Measurements from ENCODE around the gene NVL. TPM values are rescaled to one million over a fixed set of nuclear protein-coding genes. Genes with fewer than 3 reads are reported as not detected.
"Not testable (repeated sequence)": the region's sequence is repeated elsewhere in the genome, so short reads cannot be mapped to it uniquely, and the experiment has no call there.

The NVL gene
- total and polyA plus RNA-seq, 4 donors, result 15.7 to 28.5 (median 23.9) TPM

DNA sequence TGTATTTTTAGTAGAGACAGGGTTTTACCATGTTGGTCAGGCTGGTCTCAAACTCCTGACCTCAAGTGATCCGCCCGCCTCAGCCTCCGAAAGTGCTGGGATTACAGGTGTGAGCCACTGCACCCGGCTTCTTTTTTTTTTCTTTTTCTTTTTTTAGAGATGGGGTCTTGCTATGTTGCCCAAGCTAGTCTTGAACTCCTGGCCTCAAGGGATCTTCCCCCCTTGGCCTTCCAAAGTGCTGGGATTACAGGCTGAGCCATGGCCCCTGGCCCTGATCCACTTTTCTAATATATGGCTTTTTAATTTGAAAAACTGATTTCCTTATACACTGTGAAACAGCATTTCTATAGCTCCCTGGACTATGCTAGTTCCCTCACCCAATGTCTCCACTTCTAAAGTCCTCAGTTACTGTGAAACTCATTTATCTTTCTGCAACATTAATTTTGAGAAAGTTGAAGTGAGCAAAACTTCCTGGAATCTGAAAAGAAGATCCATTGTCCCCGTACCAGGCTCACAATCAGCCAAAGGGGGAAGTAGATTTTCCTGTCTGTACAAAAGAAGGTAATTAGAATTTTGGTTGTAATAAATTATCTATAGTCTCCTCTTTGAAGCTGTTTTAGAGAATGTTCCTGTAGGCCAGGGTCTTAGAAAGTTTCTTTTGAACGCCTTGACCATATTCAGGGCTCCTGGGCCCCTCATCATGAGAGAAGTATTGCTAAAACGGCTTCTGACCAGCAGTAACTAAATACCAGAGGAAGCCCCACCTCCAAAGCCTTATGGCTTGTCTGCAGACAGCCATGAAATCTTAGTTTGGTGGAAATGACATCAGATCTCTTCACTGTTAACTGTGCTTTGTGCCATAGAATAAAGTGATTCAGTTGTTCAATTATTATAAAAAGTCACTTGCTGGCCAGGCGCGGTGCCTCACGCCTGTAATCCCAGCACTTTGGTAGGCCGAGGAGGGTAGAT lies 112.0 kb downstream of the NVL start:
- no peaks in the 10 kb centered on the region for H3K36me3 ChIP-seq (ENCODE audit: control insufficient read depth in 1 of 2, insufficient read depth in 2 of 2, low read length in 1 of 2)
- H3K27me3 ChIP-seq (ENCODE audit: control insufficient read depth in 1 of 2, insufficient read depth in 2 of 2, low read length in 1 of 2), result no peaks in the 10 kb centered on the region
- H3K4me3 ChIP-seq (ENCODE audit: low read length in 2 of 2), result no peak overlapping the region
- H3K9me3 ChIP-seq (ENCODE audit: control insufficient read depth, low read length), result no peaks in the 10 kb centered on the region
- no peak overlapping the region for H3K27ac ChIP-seq (ENCODE audit: low read depth in 1 of 2, low read length in 2 of 2)
- DNase-seq (no peak), ATAC-seq (ENCODE audit: low FRiP score) (no peak)
- intact Hi-C loops (cut with DNase I), result no loop called here
- 88 to 90% methylated on average over 10 to 11 of the region's 11 CpGs for WGBS, 2 donors
- no peaks in the 10 kb centered on the region for H3K4me1 ChIP-seq (ENCODE audit: control insufficient read depth in 1 of 2, insufficient read depth in 2 of 2, low read length in 2 of 2)

DNA sequence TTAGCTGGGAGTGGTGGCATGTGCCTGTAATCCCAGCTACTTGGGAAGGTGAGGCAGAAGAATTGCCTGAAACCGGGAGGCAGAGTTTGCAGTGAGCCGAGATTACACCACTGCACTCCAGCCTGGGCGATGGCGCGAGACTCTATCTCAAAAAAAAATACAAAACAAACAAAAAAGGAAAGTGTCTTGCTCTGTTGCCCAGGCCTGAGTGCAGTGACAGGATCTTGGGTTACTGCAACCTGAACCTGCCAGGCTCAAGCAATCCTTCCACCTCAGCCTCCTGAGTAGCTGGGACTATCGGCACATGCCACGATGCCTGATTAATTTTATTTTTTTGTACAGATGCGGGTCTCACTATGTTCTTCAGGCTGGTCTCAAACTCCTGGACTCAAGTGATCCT lies 113.6 kb downstream of the NVL start:
- no peaks in the 10 kb centered on the region for H3K4me1 ChIP-seq (ENCODE audit: control insufficient read depth in 1 of 2, insufficient read depth in 2 of 2, low read length in 2 of 2)
- no peaks in the 10 kb centered on the region for H3K36me3 ChIP-seq (ENCODE audit: control insufficient read depth in 1 of 2, insufficient read depth in 2 of 2, low read length in 1 of 2)
- intact Hi-C loops (cut with DNase I), result no loop called here
- DNase-seq (no peak), ATAC-seq (ENCODE audit: low FRiP score) (no peak)
- no peaks in the 10 kb centered on the region for H3K27me3 ChIP-seq (ENCODE audit: control insufficient read depth in 1 of 2, insufficient read depth in 2 of 2, low read length in 1 of 2)
- 91 to 93% methylated on average over 8 of the region's 8 CpGs for WGBS, 2 donors
- no peak overlapping the region for H3K27ac ChIP-seq (ENCODE audit: low read depth in 1 of 2, low read length in 2 of 2)
- H3K9me3 ChIP-seq (ENCODE audit: control insufficient read depth, low read length), result no peaks in the 10 kb centered on the region
- no peak overlapping the region for H3K4me3 ChIP-seq (ENCODE audit: low read length in 2 of 2)

DNA sequence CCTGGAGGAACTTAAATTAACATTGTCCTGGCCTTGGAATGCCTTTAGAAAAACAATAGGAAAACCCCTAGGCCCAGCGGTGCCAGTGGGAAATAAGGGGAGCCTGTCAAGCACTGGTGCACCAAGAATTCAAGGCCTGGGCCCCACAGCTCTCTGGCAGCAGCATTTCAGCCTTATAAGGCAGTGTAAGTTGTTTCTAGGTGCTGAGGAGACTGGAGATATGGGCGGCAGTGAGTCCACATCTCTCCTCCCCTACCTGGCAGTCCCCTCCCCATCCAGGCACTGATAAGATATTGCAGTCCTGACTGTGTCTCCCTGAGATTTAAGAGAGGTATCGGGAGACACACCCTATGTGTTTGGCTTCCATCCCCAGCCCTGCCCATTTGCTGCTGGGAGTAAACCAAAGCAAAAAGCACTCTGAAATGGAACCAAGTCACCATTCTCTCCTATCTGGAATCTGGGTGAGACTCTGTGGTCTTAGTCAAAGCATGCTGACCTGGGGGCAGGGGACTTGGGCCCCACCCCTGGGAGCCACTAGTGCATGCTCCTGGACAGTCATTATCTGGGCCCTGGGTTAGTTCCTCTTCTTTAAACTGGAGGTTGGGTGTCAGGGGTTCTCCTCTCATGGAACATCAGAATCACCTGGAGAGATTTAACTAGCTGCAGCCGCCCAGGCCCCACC lies 116.4 kb downstream of the NVL start:
- H3K27me3 ChIP-seq (ENCODE audit: control insufficient read depth in 1 of 2, insufficient read depth in 2 of 2, low read length in 1 of 2), result no peaks in the 10 kb centered on the region
- DNase-seq (no peak), ATAC-seq (ENCODE audit: low FRiP score) (no peak)
- 80% methylated on average over 4 of the region's 4 CpGs for WGBS, 2 donors
- H3K4me3 ChIP-seq (ENCODE audit: low read length in 2 of 2), result no peak overlapping the region
- H3K27ac ChIP-seq (ENCODE audit: low read depth in 1 of 2, low read length in 2 of 2), result no peak overlapping the region
- H3K36me3 ChIP-seq (ENCODE audit: control insufficient read depth in 1 of 2, insufficient read depth in 2 of 2, low read length in 1 of 2), result no peaks in the 10 kb centered on the region
- no peaks in the 10 kb centered on the region for H3K9me3 ChIP-seq (ENCODE audit: control insufficient read depth, low read length)
- intact Hi-C loops (cut with DNase I), result no loop called here
- no peaks in the 10 kb centered on the region for H3K4me1 ChIP-seq (ENCODE audit: control insufficient read depth in 1 of 2, insufficient read depth in 2 of 2, low read length in 2 of 2)

DNA sequence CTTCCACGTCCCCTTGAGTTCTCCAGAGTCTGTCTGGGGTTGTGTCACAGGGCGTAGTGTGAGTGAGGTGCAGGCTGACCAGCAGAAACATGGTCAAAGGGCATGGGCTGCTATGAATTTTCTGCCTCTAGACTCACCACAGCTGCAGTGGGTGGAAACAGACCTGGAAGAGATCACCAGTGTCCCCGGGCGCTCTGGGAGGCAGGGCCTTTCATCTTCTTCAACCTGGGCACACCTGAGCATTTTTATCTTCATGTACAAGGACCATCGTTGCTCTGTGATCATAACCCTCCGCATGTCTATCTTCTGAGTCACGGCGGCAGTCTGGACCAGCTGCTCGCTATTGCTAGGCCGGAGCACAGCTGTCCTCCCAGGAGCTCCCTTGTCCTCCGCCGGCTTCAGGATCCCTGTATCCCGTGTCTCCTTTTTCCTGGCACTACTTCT lies 117.3 kb downstream of the NVL start:
- no peaks in the 10 kb centered on the region for H3K36me3 ChIP-seq (ENCODE audit: control insufficient read depth in 1 of 2, insufficient read depth in 2 of 2, low read length in 1 of 2)
- H3K27ac ChIP-seq (ENCODE audit: low read depth in 1 of 2, low read length in 2 of 2), result no peak overlapping the region
- H3K9me3 ChIP-seq (ENCODE audit: control insufficient read depth, low read length), result no peaks in the 10 kb centered on the region
- no peak for ATAC-seq (ENCODE audit: low FRiP score)
- intact Hi-C loops (cut with DNase I), result no loop called here
- H3K4me3 ChIP-seq (ENCODE audit: low read length in 2 of 2), result no peak overlapping the region
- H3K4me1 ChIP-seq (ENCODE audit: control insufficient read depth in 1 of 2, insufficient read depth in 2 of 2, low read length in 2 of 2), result no peaks in the 10 kb centered on the region
- no peak for DNase-seq
- H3K27me3 ChIP-seq (ENCODE audit: control insufficient read depth in 1 of 2, insufficient read depth in 2 of 2, low read length in 1 of 2), result no peaks in the 10 kb centered on the region
- WGBS, 2 donors, result 91% methylated on average over 13 of the region's 13 CpGs

DNA sequence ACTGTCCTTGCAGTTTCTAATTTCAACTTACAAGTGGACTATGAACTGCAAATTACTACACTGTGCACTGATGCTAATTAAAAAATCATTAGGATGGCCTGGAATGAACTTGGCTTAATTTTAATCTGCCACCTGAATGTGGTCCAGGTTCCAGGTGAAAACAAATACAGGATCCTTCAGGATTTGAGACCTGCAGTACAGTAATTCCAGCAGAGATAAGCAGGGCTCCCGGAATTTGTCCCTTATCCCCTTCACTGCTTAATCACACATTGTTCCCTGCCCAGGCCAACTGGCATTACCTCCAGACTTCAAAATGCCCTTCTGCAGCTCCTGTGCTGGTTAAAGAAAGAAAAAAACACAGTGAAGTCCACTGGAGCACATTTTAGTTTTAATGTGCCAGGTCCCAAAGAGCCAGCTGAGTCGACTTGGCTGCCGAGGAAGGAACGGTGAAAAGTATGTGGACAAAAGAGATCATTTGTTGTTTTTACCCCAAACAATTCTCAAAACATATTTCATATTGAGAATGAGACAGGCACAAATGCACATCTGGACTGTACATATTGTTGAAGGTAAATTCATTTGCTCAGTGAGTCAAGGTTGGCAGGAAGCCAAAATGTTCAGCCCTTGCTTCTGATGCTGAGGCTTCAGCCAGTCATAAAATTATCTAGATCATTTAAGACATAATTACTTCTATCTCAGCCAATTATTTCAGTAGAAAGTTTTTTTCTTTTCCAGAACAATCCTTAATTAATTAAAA lies 118.6 kb downstream of the NVL start:
- Histone ChIP-seq H3K4me3 (ENCODE audit: low read length in 2 of 2) (no peak overlapping the region), H3K27ac (ENCODE audit: low read depth in 1 of 2, low read length in 2 of 2) (no peak overlapping the region), H3K27me3 (ENCODE audit: control insufficient read depth in 1 of 2, insufficient read depth in 2 of 2, low read length in 1 of 2) (no peaks in the 10 kb centered on the region), H3K4me1 (ENCODE audit: control insufficient read depth in 1 of 2, insufficient read depth in 2 of 2, low read length in 2 of 2) (no peaks in the 10 kb centered on the region), H3K9me3 (ENCODE audit: control insufficient read depth, low read length) (no peaks in the 10 kb centered on the region), H3K36me3 (ENCODE audit: control insufficient read depth in 1 of 2, insufficient read depth in 2 of 2, low read length in 1 of 2) (no peaks in the 10 kb centered on the region)
- DNase-seq (no peak), ATAC-seq (ENCODE audit: low FRiP score) (no peak)
- intact Hi-C loops (cut with DNase I), result no loop called here
- WGBS, 2 donors, result 6 to 7% methylated on average over 4 of the region's 4 CpGs

DNA sequence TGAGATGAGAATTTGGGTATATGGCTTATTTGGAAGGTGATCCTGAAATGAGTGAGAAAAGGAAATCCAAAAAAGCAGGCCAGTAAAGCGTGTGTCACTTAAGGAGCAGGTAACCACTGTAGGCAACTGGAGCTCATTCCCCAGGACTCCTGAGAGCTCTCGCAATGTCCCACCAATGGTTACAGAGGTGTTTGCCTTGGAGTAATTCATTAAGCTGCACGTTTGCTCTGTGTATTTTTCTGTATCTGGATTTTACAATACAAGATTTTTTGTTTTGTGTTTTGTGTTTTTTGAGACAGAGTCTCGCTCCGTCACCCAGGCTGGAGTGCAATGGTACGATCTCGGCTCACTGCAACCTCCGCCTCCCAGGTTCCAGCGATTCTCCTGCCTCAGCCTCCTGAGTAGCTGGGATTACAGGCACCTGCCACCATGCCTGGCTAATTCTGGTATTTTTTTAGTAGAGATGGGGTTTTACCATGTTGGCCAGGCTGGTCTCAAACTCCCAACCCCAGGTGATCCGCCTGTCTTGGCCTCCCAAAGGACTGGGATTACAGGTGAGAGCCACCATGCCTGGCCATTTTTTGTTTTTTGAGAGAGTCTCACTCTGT lies 123.9 kb downstream of the NVL start:
- H3K9me3 ChIP-seq (ENCODE audit: control insufficient read depth, low read length); DNase-seq; H3K27ac ChIP-seq (ENCODE audit: low read depth in 1 of 2, low read length in 2 of 2); ATAC-seq (ENCODE audit: low FRiP score); intact Hi-C loops (cut with DNase I); H3K4me1 ChIP-seq (ENCODE audit: control insufficient read depth in 1 of 2, insufficient read depth in 2 of 2, low read length in 2 of 2); H3K27me3 ChIP-seq (ENCODE audit: control insufficient read depth in 1 of 2, insufficient read depth in 2 of 2, low read length in 1 of 2); H3K4me3 ChIP-seq (ENCODE audit: low read length in 2 of 2); H3K36me3 ChIP-seq (ENCODE audit: control insufficient read depth in 1 of 2, insufficient read depth in 2 of 2, low read length in 1 of 2): not testable (repeated sequence)
- WGBS, 2 donors, result 85 to 93% methylated on average over 10 of the region's 10 CpGs

DNA sequence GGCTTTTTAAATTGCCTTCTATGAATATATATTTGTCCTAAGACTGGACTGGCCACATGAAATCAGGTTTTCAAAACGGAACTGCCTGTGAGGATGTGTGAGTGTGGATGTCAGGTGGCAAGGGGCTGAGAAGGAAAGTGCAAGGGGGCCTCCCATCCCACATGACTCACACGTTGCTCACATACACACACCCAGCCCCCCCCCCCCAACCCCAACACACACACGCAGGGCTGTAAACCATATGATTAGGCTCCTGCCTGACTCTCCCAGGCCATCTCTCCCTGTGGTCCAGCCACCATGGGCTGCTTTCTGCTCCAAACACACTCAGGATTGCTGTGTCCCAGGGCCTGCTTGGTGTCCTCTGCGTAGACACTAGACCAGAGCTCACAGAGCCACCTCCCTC lies 124.5 kb downstream of the NVL start:
- no peak for DNase-seq
- WGBS, 2 donors, result 24 to 27% methylated on average over 4 of the region's 4 CpGs
- ATAC-seq (ENCODE audit: low FRiP score), result no peak
- no peaks in the 10 kb centered on the region for H3K36me3 ChIP-seq (ENCODE audit: control insufficient read depth in 1 of 2, insufficient read depth in 2 of 2, low read length in 1 of 2)
- H3K4me3 ChIP-seq (ENCODE audit: low read length in 2 of 2), result no peak overlapping the region
- no peaks in the 10 kb centered on the region for H3K4me1 ChIP-seq (ENCODE audit: control insufficient read depth in 1 of 2, insufficient read depth in 2 of 2, low read length in 2 of 2)
- intact Hi-C loops (cut with DNase I), result no loop called here
- no peaks in the 10 kb centered on the region for H3K27me3 ChIP-seq (ENCODE audit: control insufficient read depth in 1 of 2, insufficient read depth in 2 of 2, low read length in 1 of 2)
- no peak overlapping the region for H3K27ac ChIP-seq (ENCODE audit: low read depth in 1 of 2, low read length in 2 of 2)
- no peaks in the 10 kb centered on the region for H3K9me3 ChIP-seq (ENCODE audit: control insufficient read depth, low read length)

DNA sequence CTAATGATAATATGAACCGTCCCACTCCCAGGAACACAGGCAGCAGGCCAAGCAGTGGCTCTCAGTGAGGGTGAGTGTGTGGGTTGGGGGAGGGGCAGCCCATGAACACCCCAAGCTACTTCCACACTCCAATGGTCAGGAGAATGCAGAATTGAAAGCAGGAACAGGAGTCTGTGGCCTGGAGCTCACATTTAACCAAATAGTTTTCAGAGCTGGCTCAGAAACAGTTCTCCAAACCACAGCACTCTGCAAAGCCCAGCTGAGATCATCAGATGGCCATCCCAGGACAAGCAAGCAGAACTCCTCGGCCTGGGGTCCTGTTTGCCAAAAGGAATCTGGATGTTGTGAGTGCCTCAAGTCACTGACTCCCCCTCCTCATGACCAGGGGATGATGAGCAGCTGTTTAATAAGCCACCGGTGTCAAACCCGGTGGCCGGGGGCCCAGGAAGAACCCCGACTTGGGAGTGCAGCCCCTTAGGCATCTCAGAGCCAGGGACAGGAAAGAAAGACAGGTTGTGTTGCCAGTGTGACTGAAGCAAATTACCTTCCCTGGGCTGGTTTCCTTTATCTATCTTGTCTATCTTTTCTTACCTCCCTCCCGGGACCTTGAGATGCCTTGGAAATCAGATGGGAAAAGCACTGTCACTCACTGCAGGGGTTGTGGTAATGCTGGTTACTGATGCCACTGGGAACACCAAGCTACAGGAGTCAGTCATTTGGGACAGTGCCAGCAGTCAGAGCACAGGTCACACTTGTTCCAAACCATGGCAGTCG lies 126.5 kb downstream of the NVL start:
- WGBS, 2 donors, result 48 to 55% methylated on average over 8 of the region's 8 CpGs
- H3K4me3 ChIP-seq (ENCODE audit: low read length in 2 of 2), result no peak overlapping the region
- no peaks in the 10 kb centered on the region for H3K27me3 ChIP-seq (ENCODE audit: control insufficient read depth in 1 of 2, insufficient read depth in 2 of 2, low read length in 1 of 2)
- peak; percentile 24 for ATAC-seq (ENCODE audit: low FRiP score)
- no peaks in the 10 kb centered on the region for H3K4me1 ChIP-seq (ENCODE audit: control insufficient read depth in 1 of 2, insufficient read depth in 2 of 2, low read length in 2 of 2)
- intact Hi-C loops (cut with DNase I), result no loop called here
- DNase-seq, result peak in 1 of 2 donors; percentile 83
- no peaks in the 10 kb centered on the region for H3K9me3 ChIP-seq (ENCODE audit: control insufficient read depth, low read length)
- no peak overlapping the region for H3K27ac ChIP-seq (ENCODE audit: low read depth in 1 of 2, low read length in 2 of 2)
- no peaks in the 10 kb centered on the region for H3K36me3 ChIP-seq (ENCODE audit: control insufficient read depth in 1 of 2, insufficient read depth in 2 of 2, low read length in 1 of 2)
